ENCODE results near the gene PTPRN2.

PTPRN2 gene

DNA sequence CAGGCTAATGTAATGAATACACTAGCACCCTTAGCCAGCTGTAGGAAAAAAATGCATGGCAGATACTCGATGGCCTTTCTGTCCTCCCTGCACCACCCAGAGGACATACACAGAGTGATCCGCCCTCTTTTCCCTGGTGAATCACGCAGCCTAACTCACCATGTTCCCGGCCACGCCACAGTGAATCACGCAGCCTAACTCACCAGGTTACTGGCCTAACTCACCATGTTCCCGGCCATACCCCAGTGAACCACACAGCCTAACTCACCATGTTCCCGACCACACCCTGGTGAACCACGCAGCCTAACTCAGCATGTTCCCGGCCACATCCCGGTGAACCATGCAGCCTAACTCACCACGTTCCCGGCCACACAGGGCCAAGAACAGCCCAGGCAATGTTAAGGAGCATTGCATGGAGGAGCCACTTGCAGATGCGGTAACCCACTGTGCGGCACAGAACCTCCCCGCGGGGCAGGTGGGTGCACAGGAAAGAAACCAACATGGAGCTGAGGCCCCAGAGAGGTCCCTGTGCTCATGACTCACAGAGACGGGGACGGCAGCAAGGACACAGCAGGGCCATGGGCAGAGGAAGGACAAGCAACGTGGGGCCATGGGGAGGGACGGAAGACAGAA, 742.3 kb downstream of the PTPRN2 start:
- no peak for DNase-seq (ENCODE audit: low read depth)

DNA sequence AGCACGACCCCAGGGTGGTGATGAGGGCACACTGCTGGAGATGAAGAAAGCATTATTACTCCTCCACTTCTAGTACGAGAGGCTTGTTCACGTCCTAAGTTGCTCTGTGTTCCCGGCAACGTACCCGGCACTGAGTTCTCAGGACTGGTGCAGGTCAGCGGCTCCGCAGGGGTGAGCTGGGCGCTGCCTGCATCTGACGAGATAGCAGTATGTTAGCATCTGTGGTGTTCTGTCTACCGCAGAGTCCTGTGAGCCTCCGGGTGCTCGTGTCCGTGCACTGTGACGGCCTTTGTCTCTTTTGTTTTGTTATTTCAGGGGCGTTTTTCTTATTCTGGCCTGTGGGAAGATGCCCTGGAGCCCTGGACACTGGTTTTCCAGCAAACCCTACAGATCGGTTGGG, 743.0 kb downstream of the PTPRN2 start:
- no peak for DNase-seq (ENCODE audit: low read depth)

DNA sequence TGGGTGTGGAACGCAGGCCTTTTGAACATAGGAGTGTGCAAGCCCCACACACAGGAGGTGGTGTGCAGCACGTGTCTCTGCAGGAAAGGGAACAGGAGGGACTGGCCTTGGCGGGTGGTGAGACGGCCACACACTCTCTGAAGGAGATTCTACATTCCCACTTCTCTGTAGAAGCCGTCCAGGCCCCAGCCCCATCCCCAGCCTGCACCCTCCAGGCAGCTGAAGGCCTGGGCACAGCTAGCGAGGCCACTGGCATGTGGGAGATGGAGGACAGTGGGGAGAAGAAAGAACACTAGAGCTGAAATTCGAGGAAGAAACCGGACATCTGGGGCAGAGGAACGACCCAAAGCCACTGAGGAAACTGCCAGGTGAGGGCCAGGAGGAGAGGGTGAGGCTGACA, 743.5 kb downstream of the PTPRN2 start:
- no peak for DNase-seq (ENCODE audit: low read depth)

DNA sequence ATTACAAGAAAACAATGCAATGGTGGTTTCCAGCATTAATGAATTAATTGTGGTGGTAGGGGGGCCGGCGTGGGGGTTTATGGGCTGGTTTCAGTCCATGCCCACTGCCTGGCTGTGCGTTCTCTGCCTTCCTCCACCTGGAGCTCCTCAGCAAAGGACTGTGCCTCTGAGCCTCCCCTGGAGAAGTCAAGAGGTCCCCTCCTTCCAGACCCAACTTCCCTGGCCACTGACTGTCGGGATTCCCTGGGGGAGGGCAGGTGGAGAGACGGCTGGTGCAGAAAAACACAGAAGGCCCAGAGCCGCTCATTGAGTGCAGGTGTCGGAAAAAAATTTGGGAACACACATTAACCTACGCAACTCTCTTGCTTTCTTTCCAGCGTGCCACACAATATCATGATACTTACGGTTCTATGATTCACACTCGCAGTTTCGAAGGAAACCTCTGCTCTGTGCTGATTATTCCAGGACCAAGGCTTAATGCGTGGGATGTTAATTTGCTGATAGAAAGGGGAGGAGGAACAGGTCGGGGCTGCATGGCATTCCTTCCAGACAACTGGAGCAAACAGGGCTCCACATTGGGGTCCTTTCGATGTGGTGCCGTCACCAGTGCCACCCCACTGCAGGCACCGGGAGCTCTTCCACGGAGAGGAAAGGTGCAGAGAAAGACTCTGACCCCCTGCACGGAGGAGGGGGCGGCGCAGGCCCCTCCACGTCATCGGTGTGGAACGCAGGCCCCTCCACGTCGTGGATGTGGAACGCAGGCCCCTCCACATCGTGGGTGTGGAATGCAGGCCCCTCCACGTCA, 744.1 kb downstream of the PTPRN2 start:
- DNase-seq (ENCODE audit: low read depth): no peak

DNA sequence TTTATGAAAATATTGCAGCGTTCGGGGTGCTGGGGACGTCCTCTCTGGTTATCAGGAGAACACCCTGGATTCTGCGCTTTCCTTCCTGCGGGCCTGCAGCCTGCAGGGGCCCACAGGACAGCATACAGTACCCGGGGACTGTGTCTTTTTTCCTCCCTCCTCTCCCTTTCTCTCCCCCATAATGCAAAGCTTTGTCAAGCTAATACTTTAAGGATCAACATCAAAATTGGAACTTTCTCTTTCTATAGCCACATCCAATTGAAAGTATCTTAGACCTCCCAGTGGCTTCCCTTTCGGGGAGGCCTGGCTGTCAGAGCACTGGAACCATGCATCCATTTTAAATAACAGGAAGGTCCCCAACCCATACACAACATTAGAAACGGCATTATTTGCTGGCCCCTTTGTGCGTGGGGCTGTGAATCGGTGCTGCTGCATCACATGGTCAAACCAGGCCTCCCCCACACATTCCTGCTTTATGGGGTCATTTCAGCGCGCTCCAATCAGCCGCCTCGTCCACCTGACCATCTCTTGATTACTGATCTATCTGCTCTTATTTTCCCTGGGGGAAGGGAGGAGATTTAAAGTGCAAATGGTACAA, 745.8 kb downstream of the PTPRN2 start:
- DNase-seq (ENCODE audit: low read depth): no peak

DNA sequence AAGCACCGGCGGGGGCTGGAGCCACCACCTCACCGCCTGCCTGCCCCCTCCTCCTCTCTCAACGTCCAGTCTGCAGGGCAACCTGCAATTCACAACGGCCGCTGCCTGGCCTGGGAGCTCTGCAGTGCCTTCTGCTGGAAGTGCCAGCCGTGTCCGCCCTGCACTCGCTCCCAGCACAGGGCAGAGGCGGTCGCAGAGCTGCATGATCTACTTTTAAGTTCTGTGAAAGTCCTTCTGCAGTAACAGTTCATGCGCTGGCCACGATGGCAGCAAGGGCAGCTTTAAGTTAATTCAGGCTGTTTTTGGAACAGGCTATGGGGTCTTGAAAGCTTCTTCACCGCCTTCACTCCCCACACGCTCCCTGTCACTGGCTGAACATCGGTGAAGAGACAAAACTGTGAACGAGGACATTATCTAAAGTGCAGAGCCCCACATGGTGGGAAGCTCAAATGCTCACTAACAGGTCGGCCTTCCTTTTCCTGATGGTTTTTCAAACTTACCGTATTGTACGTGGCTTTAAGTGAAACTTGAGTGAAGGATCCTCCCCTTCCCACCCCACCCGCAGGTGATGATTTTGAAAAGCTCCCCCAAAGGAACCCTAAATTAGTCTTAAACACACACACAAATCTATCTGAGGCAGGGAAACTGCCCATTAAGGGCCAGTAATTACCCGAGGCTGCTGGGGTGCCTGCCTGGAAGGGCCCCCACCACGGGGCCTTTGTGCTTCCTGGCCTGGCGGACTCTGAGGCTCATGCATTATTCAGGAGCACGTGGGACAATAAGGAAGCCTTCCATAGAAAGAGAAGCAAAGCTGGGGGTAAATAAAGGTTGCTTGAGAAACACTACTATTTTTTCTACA, 746.5 kb downstream of the PTPRN2 start:
- no peak for DNase-seq (ENCODE audit: low read depth)

DNA sequence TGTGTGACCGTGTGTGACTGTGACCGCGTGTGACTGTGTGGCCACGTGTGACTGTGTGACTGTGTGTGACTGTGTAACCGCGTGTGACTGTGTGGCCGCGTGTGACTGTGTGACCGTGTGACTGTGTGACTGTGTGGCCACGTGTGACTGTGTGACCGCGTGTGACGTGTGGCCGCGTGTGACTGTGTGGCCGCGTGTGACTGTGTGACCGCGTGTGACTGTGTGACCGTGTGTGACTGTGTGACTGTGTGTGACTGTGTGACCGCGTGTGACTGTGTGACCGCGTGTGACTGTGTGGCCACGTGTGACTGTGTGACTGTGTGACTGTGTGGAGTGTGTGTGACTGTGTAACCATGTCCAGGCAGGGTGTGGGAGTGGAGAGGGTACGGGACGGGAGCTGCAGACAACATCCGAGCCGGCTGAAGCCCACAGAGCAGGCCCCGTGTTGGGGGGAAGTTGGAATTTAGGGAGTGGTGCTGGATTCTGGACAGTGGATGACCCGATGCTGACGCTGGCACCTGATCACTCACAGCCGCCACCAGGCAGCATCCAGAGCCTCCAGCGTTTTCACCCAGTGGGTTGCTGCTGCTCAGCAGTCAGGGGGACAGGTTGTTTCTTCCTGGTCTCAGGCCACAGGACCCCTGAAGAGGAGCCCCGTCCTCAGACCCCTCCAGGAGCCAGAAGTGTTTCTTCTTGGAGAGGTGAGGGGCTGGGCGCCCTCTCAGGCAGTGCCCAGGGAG, 747.3 kb downstream of the PTPRN2 start:
- no peak for DNase-seq (ENCODE audit: low read depth)

DNA sequence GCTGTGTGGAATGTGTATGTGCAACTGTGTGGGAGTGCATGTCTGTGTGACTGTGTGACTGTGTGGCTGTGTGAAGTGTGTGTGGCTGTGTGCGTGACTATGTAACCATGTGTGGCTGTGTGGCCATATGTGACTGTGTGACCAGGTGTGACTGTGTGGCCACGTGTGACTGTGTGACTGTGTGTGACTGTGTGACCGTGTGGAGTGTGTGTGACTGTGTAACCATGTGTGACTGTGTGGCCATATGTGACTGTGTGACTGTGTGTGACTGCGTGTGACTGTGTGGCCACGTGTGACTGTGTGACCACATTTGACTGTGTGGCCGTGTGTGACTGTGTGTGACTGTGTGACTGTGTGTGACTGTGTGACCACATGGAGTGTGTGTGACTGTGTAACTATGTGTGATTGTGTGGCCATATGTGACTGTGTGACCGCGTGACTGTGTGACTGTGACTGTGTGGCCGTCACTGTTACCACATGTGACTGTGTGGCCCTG, 747.9 kb downstream of the PTPRN2 start:
- DNase-seq (ENCODE audit: low read depth): no peak

DNA sequence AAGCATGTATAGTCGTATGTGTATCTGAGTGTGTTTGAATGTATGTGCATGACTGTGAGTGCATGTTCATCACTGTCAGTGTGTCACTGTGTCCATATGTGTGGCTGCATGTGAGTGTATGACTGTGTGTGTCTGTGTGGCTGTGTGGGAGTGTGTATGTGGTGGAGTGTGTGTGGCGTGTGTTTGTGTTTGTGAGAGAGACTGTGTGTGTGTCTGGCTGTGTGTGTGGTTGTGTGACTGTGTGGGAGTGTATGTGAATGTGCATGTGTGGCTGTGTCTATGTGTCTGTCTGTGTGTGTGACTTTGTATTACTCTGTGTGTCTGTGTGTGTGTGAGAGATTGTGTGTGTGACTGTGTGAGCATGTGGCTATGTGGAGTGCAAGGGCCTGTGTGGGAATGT, 748.4 kb downstream of the PTPRN2 start:
- no peak for DNase-seq (ENCODE audit: low read depth)

DNA sequence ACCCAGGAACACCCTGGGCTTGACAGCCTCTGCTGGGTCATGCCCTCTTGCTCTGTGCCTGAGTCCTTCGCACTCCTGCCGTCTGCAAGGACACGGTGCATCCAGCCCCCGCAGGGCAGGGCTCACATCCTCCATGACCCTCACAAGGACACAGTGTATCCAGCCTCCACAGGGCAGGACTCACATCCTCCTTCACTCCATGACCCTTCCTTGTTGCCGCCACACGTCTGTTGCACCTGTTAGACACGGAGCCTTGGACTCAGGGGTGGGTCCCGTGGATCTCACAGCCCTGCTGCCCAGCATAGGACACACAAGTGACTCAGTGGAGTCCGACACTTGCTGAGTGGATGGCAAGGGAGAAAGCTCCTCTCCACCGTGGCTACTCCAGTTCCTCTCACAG, 750.1 kb downstream of the PTPRN2 start:
- DNase-seq (ENCODE audit: low read depth): no peak

DNA sequence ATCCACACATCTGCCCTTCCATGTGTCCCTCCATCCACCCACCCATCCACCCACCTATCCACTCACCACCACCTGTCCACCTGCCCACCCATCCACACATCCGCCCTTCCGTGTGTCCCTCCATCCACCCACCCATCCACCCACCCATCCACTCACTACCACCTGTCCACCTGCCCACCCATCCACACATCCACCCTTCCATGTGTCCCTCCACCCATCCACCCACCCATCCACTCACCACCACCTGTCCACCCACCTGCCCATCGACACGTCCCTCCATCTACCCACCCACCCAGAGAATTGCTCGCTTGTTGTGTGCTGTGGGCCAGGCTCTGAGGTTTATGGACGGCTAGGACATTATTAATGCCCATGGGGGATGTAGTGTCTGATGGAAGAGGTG, 750.6 kb downstream of the PTPRN2 start:
- no peak for DNase-seq (ENCODE audit: low read depth)

DNA sequence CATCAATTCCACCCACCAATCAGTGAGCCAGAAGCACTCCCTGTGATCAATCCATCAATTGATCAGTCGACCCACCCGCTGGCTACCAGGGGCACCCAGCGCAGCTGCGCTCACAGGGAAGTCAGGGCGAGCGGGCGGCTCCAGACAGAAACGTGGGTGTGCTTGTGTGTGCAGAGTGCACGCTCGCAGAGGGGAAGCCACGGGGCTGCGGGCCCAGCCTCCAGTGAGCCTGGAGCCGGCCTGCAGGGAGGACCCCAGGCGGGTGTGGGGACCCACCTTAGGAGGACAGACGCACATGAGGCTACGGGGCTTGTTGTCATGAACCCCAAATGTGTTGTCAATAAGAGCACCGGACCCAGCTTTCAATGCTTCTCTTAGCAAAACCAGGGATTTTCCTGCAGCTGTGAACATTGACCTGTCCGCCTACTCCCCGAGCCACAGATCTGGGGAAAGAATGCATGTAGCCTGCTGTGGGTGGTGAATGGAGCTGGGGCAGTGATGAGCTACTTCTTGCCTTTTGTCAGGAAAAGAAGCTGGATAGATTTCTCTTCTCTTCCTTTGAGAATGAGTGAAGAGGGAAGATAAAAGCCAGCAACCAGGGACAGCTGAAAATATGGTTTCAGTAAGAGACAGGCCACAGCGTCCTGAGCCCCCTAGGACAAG, 753.0 kb downstream of the PTPRN2 start:
- DNase-seq (ENCODE audit: low read depth): no peak

DNA sequence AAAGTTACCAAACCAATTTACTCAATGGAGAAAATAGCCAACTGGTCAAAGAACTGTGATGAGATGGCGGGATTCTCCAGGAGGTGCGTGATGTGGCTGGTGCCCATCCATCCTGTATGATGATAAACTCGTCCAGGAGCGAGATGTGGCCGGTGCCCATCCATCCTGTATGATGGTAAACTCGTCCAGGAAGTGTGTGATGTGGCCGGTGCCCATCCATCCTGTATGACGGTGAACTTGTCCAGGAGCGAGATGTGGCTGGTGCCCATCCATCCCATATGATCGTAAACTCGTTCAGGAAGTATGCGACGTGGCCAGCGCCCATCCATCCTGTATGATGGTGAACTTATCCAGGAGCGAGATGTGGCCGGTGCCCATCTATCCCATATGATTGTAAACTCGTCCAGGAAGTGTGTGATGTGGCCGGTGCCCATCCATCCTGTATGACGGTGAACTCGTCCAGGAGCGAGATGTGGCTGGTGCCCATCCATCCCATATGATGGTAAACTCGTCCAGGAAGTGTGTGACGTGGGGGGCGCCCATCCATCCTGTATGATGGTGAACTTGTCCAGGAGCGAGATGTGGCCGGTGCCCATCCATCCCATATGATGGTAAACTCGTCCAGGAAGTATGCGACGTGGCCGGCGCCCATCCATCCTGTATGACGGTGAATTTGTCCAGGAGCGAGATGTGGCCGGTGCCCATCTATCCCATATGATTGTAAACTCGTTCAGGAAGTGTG, 754.6 kb downstream of the PTPRN2 start:
- DNase-seq (ENCODE audit: low read depth): no peak

DNA sequence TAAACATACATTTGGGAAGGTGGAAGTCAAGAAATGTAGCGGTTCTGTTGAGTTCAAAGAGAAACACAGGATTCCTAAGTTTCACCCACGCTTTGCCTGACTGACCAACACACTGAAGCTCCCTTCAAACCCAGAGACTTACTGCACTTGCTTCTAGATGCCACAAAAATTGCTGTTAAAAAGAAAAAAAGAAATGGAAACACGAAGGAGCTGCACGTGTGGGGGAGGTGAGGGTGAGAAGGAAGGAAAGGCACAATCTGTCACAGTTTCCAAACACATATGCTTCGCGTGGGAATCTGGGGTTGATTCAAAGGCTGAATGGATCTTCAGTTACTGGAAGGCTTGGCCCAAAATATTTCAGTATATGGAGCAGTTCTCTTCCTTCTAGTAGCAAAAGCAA, 755.2 kb downstream of the PTPRN2 start:
- no peak for DNase-seq (ENCODE audit: low read depth)

DNA sequence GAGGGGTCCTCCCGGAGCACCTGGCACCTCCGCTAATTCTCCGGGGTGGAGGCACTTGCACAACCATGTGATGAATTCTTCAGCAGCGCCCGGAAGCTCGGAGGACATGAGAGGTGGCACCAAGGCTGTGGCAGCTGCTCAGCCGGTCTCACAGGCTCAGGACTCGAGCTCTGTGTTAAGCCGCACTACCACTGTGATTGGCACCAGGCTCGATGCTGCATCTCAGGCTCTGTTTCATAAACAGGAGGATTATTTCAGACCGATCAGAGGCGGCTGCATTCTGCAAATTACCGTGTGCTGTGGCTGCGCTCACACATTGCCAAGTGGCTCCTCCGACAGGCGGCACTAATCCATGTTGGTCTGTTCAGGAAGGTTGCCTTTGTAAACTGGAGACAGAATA, 755.6 kb downstream of the PTPRN2 start:
- DNase-seq (ENCODE audit: low read depth): no peak

DNA sequence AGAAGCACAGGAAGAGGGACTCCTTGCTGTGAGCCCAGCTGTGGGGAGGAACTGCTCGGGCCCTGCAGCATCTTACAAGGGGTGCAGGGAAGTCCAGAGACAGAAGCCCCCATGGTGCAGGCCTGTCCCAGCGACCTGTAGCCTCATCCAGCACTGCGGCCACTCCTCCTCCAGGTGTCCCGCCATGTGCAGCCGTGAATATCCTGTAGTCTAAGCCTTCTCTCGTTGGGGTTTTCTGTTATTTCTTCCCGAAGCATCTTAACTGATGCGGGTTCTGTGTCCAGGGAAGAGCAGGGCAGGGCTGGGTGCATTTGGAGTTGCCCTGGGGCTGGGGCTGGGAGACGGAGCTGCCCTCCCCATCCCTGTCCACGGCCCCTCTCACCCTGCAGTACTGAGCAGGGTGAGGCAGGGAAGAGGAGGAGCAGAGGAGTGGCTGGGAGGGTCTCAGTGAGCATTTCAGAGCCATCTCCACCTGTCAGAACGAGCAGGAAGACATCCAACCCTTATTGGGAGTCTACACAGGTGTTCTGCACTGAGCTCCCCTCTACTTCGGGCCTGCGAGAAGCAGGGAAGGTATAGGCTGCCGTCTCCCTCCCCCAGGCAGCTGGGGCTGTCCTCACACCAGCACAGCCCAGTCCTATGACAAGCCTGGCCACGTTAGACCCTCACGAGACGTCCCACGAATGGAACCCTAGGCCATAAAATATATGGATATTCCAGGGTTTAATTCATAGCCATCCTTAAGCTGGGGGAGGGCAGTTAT, 756.3 kb downstream of the PTPRN2 start:
- no peak for DNase-seq (ENCODE audit: low read depth)

DNA sequence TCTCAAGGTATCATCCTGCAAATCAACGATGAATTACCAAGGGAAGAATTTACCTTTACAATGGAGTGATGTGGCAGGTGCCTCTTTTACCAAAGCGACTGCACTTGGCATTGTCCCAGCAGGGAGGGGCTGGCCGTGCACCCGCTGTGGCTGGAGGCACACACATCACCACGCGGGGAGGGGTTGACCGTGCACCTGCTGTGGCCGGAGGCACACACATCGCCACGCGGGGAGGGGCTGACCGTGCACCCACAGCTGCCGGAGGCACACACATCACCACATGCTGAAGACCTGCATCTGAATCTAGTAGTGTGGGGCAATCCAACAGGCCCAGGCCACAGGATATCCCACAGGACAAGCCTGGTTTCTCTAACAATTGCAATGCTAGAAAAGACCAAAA, 757.3 kb downstream of the PTPRN2 start:
- no peak for DNase-seq (ENCODE audit: low read depth)

DNA sequence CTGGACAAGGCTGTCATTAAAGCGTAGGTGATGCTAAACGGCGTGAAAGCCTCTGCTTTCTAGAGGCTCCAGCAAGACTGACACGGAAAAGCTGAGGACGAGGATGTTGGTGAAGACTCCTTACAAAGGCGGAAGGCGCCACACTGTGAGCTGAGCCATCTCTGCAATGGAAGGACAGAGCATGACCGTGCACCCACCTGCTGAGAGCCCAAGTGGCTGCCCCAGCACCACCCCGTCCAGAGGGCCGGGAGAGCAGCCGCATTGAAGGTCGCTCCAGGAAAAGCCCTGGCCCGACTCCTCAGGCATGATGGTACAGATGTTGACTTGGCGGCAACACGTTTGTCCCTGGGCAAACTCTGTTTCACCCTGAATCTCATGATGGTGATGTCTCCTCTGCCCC, 758.1 kb downstream of the PTPRN2 start:
- no peak for DNase-seq (ENCODE audit: low read depth)

DNA sequence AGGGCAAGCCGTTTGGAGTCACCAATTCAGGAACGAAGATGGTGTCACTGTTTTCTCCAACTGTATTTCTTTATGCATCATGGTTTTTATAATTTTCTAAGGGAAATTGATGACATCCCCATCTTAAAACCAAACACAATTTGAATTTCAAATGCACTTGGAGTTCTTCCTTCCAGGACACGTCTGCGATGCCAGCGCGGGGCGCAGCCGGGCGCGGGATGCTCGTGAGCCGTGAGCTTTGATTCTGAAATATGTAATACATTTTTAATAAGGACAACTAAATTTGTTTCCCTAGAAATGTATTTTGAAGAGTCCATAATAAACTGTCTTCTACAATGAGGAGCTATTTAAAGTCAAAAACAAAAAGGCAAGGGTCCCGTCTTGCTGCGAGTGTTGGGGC, 758.7 kb downstream of the PTPRN2 start:
- no peak for DNase-seq (ENCODE audit: low read depth)

DNA sequence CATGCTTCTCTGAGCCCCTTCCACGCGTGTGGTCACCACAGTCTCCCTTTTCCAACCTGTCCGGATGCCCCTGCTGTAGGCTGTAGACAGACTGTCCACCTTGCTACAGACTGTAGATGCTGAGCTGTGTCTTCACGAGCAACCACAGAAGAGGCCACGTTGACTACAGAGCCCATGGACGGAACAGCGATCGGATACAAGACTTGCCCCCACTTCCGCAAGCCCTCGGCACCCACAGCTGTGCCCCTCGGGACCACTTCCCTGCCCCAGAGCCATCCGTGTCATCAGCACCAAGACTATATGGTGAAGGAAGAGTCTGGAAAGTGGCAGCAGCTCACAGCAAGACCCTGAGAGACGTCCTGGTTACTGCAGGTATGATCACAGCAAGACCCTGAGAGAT, 759.4 kb downstream of the PTPRN2 start:
- no peak for DNase-seq (ENCODE audit: low read depth)

Data from HS-5 (cell line).